Activated naive CD8-positive, alpha-beta T cell treated with anti-CD3 and anti-CD28 coated beads for 36 hours (primary cell): ENCODE data around the gene LGALS7B. TPM values are rescaled to one million over a fixed set of nuclear protein-coding genes. Genes with fewer than 3 reads are reported as not detected.
"Not testable (repeated sequence)": the region's sequence is repeated elsewhere in the genome, so short reads cannot be mapped to it uniquely, and the experiment has no call there.

Experiments
- DNase-seq: peaks from one replicate; pipeline ENCODE4 v3.0.0; 2021
- H3K27ac Mint-ChIP-seq: one replicate; pipeline ENCODE4 v1.8.0; 2022; ENCODE audit warnings: mild to moderate bottlenecking, moderate library complexity, mixed read lengths
- H3K27me3 Mint-ChIP-seq: one replicate; pipeline ENCODE4 v1.8.0; 2022; ENCODE audit warnings: mild to moderate bottlenecking, mixed read lengths
- H3K36me3 Mint-ChIP-seq: one replicate; pipeline ENCODE4 v1.8.0; 2021; ENCODE audit warnings: mild to moderate bottlenecking, mixed read lengths
- H3K4me1 Mint-ChIP-seq: one replicate; pipeline ENCODE4 v1.8.0; 2021; ENCODE audit warnings: mixed read lengths
- H3K4me3 Mint-ChIP-seq: one replicate; pipeline ENCODE4 v1.8.0; 2022; ENCODE audit warnings: mild to moderate bottlenecking, moderate library complexity, mixed read lengths
- H3K9me3 Mint-ChIP-seq: one replicate; pipeline ENCODE4 v1.8.0; 2022; ENCODE audit warnings: mixed read lengths
- total RNA-seq, 2 experiments: library from RNA; stranded (reverse); gene quantifications; one replicate each; pipeline ENCODE4 v1.2.3, GENCODE V29; 2021

LGALS7B gene
- total RNA-seq, 2 experiments from 2014 or later = not detected

DNA sequence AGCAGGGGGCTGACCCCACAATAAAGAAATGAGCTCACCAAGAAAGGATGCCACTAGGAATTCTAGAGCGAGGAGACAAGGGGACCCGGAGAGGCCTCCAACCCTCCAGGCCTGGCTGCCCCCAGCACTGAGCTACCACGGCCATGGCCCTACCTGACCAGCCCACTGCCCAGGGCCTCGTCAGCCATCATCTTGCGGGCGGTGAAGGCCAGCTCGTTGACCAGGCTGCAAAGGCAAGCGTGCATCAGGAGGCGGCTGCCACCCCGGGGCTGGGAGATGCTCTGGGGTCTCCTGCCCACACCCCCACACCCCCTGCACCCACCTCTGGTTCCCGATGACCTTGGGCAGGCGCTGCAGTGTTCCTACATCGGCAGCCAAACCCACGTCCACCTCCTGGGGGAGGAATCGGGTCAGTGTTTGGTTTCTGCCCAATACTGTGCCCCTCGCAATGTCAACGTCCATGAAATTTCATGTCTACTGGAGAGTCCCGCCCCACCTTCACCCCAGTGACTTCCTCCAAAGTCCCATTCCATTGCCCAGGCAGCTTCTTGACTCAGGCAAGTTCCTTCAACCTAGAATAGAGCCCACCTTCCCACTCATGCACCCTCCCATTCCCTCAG lies 27.2 kb downstream of the LGALS7B start:
- Mint-ChIP-seq H3K4me3 (no peak overlapping the region), H3K4me1 (no peaks in the 10 kb centered on the region), H3K27me3 (no peaks in the 10 kb centered on the region), H3K36me3 (peaks cover 5% of the 10 kb centered on the region), H3K9me3 (no peaks in the 10 kb centered on the region), H3K27ac (no peak overlapping the region)
- DNase-seq = no peak

DNA sequence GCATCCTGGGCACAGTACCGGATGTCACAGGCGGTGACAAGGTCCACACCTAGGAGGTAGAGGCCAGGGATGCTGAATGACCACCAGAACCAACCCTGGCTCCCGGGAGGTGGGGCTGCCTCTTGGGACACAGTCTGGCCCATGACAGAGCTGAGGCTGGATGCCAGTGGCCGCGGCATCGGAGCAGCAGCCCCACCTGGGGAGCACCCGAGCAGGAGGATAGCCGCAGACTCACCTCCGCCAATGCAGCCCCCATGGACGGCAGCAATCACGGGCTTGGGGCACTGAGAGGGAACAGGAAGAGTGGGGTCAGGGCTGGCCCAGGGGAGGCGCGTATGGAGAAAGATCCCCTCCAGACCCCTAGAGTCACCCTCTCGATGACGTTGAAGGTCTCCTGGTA lies 28.1 kb downstream of the LGALS7B start:
- no peak overlapping the region for H3K27ac Mint-ChIP-seq
- H3K4me3 Mint-ChIP-seq = no peak overlapping the region
- no peak for DNase-seq
- H3K9me3 Mint-ChIP-seq = no peaks in the 10 kb centered on the region
- H3K36me3 Mint-ChIP-seq = peaks cover 9% of the 10 kb centered on the region
- no peaks in the 10 kb centered on the region for H3K4me1 Mint-ChIP-seq
- H3K27me3 Mint-ChIP-seq = no peaks in the 10 kb centered on the region

DNA sequence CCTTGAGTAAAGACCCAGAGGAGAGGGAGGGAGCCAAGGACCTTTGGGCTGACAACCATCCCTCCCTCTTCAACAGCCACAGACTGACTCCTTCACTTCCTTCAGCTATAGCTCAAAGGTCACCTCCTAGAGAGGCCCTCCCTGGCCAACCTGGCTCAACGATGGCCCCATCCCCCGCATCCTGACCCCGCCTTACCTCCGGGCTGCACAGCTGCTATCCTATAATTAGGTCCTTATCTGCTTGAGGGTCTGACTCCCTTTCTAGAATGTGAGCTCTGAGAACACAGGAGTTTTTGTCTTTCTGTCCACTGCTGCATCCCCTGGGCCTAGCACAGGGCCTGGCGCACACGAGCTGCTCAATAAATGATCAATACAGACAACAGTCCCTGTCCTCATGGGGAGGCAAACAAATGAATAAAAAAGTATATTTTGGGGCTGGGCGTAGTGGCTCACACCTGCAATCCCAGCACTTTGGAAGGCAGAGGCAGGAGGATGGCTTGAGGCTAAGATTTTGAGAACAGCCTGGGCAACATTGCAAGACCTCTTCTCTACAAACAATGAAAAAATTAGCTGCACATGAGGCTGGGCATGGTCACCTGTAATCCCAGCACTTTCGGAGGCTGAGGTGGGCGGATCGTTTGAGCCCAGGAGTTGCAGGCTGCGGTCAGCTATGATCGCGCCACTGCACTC lies 30.4 kb downstream of the LGALS7B start:
- Mint-ChIP-seq H3K9me3 (no peaks in the 10 kb centered on the region), H3K27me3 (no peaks in the 10 kb centered on the region), H3K4me3 (no peak overlapping the region), H3K4me1 (peaks cover 2% of the 10 kb centered on the region), H3K36me3 (peaks cover 24% of the 10 kb centered on the region), H3K27ac (no peak overlapping the region)
- DNase-seq = no peak

DNA sequence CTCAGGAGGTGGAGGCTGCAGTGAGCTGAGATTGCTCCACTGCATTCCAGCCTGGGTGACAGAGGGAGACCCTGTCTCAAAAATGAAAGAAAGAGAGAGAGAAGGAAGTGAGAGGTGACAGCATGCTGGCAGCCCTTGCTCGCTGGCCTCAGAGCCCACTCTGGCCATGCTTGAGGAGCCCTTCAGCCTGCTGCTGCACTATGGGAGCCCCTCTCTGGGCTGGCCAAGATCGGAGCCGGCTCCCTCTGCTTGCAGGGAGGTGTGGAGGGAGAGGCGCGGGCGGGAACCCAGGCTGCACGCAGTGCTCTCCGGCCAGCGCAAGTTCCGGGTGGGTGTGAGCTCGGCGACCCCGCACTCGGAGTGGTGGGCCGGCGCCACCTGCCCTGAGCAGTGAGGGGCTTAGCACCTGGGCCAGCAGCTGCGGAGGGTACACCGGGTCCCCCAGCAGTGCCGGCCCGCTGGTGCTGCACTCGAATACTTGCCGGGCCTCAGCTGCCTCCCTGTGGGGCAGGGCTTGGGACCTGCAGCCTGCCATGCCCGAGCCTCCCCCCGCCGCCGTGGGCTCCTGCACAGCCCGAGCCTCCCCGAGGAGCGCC lies 32.3 kb downstream of the LGALS7B start:
- peaks cover 20% of the 10 kb centered on the region for H3K36me3 Mint-ChIP-seq
- H3K27me3 Mint-ChIP-seq, H3K4me3 Mint-ChIP-seq, H3K27ac Mint-ChIP-seq, H3K4me1 Mint-ChIP-seq, H3K9me3 Mint-ChIP-seq, DNase-seq: not testable (repeated sequence)

DNA sequence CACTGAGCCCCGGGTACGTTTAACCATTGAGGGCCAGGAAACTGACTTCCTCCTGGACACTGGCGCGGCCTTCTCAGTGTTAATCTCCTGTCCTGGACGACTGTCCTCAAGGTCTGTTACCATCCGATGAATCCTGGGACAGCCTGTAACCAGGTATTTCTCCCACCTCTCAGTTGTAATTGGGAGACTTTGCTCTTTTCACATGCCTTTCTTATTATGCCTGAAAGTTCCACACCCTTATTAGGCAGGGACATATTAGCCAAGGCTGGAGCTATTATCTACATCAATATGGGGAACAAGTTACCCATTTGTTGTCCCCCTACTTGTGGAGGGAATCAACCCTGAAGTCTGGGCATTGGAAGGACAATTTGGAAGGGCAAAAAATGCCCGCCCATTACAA lies 36.9 kb downstream of the LGALS7B start:
- H3K4me1 Mint-ChIP-seq = peaks cover 12% of the 10 kb centered on the region
- not testable (repeated sequence) for H3K27ac Mint-ChIP-seq, H3K9me3 Mint-ChIP-seq, H3K4me3 Mint-ChIP-seq, H3K27me3 Mint-ChIP-seq, DNase-seq
- peaks cover 38% of the 10 kb centered on the region for H3K36me3 Mint-ChIP-seq

DNA sequence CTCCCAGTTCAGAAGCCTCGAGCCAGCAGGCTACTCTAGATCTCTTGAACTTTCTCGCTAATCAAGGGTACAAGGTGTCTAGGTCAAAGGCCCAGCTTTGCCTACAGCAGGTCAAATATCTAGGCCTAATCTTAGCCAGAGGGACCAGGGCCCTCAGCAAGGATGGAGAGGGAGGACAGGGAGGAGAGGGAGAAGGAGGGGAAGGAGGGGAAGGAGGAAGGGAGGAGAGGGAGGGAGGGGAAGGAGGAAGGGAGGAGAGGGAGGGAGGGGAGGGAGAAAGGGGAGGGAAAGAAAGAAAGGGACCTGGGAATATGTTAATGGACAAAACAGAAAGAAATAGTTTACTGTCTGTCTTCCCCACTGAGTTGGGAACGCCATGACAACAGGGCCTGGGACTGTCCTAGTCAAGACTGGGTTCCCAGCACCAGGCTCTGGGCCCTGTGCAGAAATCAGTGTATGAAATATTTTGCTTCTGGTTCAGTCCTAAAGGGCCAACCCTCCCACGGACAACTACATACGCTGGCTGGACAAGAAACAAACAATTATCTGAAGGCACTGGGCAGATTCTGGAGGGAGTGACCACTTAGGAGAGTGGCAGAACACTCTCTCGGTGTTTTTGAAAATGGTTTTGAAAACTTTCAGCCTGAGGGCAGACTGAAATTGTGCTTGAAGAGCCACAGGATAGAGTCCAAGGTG lies 38.0 kb downstream of the LGALS7B start:
- peaks cover 17% of the 10 kb centered on the region for H3K4me1 Mint-ChIP-seq
- peaks cover 38% of the 10 kb centered on the region for H3K36me3 Mint-ChIP-seq
- no peaks in the 10 kb centered on the region for H3K9me3 Mint-ChIP-seq
- H3K27me3 Mint-ChIP-seq = no peaks in the 10 kb centered on the region
- H3K4me3 Mint-ChIP-seq = no peak overlapping the region
- no peak for DNase-seq
- no peak overlapping the region for H3K27ac Mint-ChIP-seq

DNA sequence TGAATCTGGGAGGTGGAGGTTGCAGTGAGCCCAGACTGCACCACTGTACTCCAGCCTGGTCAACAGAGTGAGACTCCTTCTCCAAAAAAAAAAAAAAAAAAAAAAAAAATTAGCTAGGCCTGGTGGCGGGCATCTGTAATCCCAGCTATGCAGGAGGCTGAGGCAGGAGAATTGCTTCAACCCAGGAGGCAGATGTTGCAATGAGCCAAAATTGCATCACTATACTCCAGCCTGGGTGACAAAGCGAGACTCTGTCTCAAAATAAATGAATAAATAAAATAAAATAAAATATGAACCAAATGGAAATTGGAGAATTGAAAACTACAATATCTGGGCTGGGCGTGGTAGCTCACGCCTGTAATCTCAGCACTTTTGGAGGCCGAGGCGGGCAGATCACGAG lies 40.2 kb downstream of the LGALS7B start:
- H3K27ac Mint-ChIP-seq, H3K4me3 Mint-ChIP-seq, DNase-seq, H3K9me3 Mint-ChIP-seq, H3K27me3 Mint-ChIP-seq: not testable (repeated sequence)
- peaks cover 23% of the 10 kb centered on the region for H3K36me3 Mint-ChIP-seq
- peaks cover 21% of the 10 kb centered on the region for H3K4me1 Mint-ChIP-seq

DNA sequence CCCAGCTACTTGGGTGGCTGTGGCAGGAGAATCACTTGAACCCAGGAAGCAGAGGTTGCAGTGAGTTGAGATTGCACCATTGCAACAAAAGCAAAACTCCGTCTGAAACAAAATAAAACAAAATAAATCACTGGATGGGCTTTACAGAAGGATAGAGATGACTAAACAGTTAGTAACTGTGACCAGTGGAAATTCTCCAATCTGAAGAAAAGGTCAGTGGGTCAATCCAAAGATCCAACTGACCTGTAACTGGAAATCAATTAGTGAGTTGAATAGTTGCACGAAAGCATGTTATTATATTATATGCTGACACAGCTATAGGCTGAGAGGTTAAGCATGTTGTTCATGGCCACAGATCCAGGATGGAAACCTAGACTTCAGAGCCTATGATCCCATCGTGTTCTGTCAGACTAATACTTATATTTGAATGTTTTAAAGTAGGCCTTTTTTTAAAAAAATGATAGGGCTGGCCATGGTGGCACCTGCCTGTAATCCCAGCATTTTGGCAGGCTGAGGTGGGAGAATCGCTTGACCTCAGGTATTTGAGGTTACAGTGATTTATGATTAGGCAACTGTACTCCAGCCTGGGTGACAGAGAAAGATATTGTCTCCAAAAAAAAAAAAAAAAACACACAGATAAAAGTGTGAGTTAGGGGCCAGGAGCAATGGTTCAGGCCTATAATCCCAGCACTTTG lies 41.2 kb downstream of the LGALS7B start:
- peaks cover 24% of the 10 kb centered on the region for H3K4me1 Mint-ChIP-seq
- DNase-seq = no peak
- no peaks in the 10 kb centered on the region for H3K27me3 Mint-ChIP-seq
- H3K4me3 Mint-ChIP-seq = peak overlapping the region; percentile 97
- H3K36me3 Mint-ChIP-seq = peaks cover 23% of the 10 kb centered on the region
- H3K27ac Mint-ChIP-seq = peak overlapping the region; percentile 38
- H3K9me3 Mint-ChIP-seq = no peaks in the 10 kb centered on the region

DNA sequence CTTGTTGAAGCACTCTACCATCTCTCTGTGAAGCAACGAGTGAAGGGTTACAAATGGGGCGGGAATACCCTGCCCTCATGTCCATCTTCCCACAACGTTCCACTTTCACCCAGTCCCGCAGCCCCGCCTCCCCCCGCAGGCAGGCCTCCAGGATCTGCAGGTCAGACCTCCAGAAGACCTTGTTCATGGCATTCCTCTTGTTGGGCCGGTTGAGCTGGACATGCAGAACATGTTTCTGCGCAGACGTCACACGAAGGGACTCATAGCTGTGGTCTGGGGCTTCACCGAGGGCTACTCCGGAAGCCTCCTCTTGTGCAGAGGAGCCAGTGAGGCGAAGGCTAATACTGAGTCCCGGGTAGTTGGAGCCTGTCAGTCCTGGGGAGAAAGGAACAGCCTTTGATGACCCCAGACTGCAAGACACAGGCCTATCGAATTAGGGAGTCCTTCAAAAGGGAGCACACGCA lies 42.2 kb downstream of the LGALS7B start:
- H3K36me3 Mint-ChIP-seq = peaks cover 26% of the 10 kb centered on the region
- H3K4me1 Mint-ChIP-seq = peaks cover 24% of the 10 kb centered on the region
- no peaks in the 10 kb centered on the region for H3K9me3 Mint-ChIP-seq
- peak overlapping the region; percentile 92 for H3K27ac Mint-ChIP-seq
- peak overlapping the region; percentile 97 for H3K4me3 Mint-ChIP-seq
- H3K27me3 Mint-ChIP-seq = no peaks in the 10 kb centered on the region
- DNase-seq = peak; percentile 42

DNA sequence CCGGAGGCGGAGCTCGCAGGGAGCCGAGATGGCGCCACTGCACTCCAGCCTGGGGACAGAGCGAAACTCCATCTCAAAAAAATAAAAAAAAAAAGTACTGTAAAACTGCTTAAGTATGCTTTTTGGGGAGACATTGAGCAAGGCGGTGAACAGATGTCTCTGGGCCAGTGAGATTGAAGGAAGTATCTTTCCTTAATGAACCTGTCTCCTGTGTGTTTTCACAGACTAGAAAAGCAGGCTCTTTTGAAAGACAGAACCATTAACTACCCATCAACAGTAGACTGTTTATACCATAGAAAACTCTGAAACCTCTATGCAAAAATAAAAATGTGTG lies 44.1 kb downstream of the LGALS7B start:
- no peaks in the 10 kb centered on the region for H3K9me3 Mint-ChIP-seq
- no peak for DNase-seq
- no peak overlapping the region for H3K4me3 Mint-ChIP-seq
- H3K36me3 Mint-ChIP-seq = peaks cover 32% of the 10 kb centered on the region
- H3K27me3 Mint-ChIP-seq = no peaks in the 10 kb centered on the region
- peak overlapping the region; percentile 25 for H3K27ac Mint-ChIP-seq
- peaks cover 25% of the 10 kb centered on the region for H3K4me1 Mint-ChIP-seq

DNA sequence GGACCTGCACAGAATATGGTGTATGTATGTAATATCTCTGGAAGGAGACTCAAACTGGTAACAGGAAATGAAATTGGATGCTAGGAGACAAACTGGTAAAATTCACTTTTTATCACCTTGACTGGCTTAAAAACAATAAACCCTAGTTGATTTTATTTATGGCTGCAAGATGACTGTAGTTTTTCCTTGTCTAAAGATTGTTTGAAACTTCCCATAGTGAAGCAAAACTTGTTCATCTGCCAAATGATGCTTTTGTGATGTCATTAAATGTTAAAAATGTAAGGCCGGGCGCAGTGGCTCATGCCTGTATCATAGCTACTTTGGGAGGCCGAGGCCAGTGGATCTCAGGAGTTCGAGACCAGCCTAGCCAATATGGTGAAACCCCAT lies 45.1 kb downstream of the LGALS7B start:
- no peaks in the 10 kb centered on the region for H3K27me3 Mint-ChIP-seq
- peaks cover 31% of the 10 kb centered on the region for H3K4me1 Mint-ChIP-seq
- no peak overlapping the region for H3K4me3 Mint-ChIP-seq
- no peaks in the 10 kb centered on the region for H3K9me3 Mint-ChIP-seq
- DNase-seq = no peak
- peaks cover 36% of the 10 kb centered on the region for H3K36me3 Mint-ChIP-seq
- peak overlapping the region; percentile 37 for H3K27ac Mint-ChIP-seq

DNA sequence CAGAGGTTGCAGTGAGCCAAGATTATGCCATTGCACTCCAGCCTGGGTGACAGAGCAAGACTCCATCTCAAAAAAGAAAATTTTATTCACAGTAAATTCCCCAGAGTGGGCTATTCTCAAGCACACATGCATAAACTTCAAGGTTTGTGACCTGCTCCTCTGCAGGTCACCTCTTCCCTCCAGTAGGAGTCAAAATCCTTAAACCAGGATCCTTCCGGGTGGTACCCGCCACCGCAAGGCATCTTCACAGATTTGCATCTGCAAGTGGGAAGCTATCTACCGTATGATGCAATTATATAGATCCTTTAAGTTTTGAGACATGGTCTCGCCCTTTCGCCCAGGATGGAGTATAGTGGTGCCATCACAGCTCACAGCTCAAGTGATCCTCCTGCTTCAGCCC lies 45.6 kb downstream of the LGALS7B start:
- Mint-ChIP-seq H3K36me3 (peaks cover 38% of the 10 kb centered on the region), H3K4me3 (no peak overlapping the region), H3K27ac (peak overlapping the region; percentile 42), H3K4me1 (peaks cover 36% of the 10 kb centered on the region), H3K9me3 (no peaks in the 10 kb centered on the region), H3K27me3 (no peaks in the 10 kb centered on the region)
- DNase-seq = no peak

DNA sequence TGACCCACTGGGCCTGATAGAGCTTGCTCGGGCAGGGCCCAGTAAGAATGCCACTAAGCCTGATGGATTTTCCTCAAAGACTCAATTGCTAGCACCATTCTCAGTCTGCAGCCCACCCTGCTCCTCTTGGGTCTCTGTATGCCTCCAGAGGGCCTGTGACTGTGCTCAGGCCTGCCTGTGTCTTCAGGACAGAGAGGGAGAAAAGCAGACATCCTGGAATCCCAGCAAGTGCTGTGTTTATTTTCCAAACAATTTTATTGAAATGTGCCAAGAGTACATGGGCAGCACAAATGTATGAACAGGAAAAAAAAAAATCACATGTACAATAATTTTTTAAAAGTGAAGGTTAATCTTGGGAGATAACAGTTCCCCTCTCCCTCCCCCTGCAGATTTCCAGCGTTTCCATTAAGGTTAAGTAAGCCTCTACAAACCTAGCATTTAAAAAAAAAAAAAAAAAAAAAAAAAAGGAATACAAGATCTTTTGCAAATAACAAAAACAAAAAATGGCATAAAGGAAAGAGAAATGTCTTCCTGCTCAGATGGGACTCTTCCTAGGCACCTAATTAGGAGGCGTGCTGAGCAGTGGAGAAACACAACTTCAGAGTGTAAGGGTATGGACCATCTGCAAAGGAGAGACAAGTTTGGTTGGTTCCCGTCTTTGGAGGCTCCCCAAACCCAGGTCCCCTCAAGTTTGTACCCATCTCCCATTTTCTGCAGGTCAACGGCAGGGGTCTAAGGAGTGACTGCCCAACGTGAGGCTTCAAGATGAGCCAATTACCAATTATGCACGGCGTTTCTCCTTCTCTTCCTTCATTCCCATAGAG lies 47.4 kb downstream of the LGALS7B start:
- H3K27me3 Mint-ChIP-seq = no peaks in the 10 kb centered on the region
- no peak overlapping the region for H3K4me3 Mint-ChIP-seq
- H3K9me3 Mint-ChIP-seq = no peaks in the 10 kb centered on the region
- peaks cover 41% of the 10 kb centered on the region for H3K4me1 Mint-ChIP-seq
- peak overlapping the region; percentile 79 for H3K27ac Mint-ChIP-seq
- H3K36me3 Mint-ChIP-seq = peaks cover 41% of the 10 kb centered on the region
- DNase-seq = no peak

DNA sequence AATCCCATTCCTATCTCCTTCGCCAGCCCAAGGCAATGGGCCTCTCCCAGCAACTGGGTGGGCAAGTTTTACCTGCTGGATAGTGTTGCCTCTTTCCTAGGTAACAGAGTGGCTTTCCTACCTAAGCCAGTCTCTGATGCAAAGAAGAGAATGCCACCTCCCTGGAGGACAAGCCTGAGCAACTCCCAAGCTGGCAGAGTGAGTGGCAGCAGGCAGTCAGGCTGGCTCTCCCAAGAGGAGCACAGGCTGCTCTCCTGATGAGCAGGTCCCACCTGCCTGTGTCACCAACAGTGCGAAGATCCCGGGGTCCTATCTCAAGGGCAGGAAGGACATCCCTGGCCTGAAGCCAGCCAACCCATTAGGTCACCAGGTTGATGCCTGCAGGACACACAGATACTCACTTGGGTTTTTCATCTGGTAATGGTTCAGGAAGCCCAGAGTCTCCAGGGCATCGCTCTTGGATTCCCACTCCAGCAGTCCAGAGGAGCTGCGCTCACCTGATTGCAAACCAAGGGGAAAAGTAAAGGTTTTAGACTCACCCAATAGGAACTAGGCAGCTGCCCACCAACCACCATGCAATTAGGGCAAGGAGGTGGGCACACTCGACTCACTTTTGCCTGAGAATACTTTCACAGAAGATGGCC lies 48.1 kb downstream of the LGALS7B start:
- H3K9me3 Mint-ChIP-seq = no peaks in the 10 kb centered on the region
- H3K27ac Mint-ChIP-seq = peak overlapping the region; percentile 29
- H3K4me1 Mint-ChIP-seq = peaks cover 44% of the 10 kb centered on the region
- no peaks in the 10 kb centered on the region for H3K27me3 Mint-ChIP-seq
- no peak overlapping the region for H3K4me3 Mint-ChIP-seq
- peaks cover 48% of the 10 kb centered on the region for H3K36me3 Mint-ChIP-seq
- no peak for DNase-seq
